Activated T-cell treated with anti-CD3 and anti-CD28 coated beads, Interleukin-2, amount 50 U/mL, for 48 hours (primary cell): ENCODE measurements around the gene CREB1.
"Not testable (repeated sequence)": the region's sequence is repeated elsewhere in the genome, so short reads cannot be mapped to it uniquely, and the experiment has no call there.

Experiments
- DNase-seq, 2 experiments: peaks; one replicate each; pipeline ENCODE4 v3.0.0-alpha.2; 2020

Gene CREB1

GRCh38 chr2:207621501-207622039, 91.8 kb downstream of the CREB1 start:
- DNase-seq: no peak

DNA sequence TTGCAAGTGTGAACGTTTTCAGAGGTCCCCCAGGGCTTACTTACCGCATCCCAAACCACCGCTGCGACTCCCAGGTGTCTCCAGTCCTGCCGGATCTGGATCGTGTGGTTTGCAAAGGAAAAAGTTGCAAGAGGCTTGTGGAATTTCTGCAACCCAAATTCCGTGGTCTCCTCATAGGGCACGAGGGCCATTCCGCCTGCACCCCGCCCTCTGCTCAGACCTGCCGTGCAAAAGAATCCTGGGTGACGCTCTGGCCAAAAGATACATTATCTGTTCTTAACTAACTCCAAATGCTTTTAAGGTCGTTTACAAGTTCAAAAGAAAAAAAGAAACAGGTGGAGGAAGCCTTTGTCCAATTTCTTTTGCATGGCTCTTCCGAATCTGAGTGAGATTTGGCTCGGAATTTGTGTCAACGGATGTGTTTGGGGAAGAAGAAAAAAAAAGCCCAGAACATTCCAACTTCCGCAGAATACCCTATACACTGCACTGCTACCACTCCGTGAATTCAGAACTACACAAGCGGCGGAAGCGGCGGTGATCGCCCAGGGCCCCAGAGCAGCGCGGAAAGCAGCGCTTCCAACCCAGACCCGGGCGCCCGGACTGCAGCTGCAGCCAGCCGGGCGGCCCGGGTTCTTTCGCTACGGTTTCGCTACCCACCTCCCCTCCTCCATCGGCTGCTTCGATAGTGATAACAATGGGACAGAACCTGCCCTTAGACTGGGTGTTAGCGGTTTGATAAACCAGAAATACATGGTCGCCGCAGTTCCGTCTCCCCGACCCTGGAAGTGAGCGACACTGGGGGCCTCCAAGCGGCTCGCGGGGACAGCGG, 94.6 kb downstream of the CREB1 start:
- peak; percentile 70 to 79 for DNase-seq

DNA sequence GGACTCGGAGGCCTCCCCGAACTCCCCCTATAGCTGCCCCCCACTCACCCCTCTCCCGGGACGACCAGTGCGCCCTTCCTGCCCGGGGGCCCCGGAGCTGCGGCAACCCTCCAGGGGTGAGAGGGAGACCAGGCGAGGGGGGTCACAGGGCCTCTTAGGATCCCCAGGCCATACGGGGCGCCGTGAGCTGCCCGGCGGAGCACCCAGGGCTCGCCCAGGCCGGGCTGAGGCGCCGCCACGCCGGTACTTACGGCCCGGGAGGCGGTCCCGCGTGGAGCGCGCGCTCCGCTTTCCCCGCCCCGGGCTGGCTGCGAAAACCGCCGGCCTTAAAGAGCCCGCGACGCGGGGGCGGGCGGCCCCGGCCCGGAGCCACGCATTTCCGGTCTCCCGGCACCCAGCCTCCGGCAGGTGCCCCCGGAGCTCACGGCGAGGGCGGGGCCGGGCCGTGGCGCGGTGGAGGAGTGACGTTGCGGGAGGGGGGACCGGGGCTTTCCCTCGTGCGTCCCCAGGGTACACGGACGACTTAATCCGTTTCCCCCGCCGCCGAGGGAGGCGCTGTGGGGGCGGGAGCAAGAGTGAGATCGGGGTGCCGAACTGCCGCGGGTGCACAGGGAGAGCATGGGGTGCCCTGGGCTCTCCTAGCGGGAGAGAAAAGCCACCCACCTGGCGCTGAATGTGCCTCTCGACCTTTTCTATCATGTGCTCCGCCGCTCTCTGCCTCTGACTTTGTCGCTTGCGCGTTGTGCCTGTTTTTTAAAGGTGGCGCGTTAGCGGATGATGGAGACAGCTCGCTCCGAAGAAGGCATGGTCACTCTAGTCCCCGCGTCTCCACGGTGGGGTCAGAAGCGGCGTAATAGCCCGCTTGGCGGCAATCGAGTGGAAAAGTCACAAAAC, 95.5 kb downstream of the CREB1 start, which contains the start of gene METTL21A:
Gene METTL21A, minus strand, starts transcription at position 381 of the 894 bp plus-strand sequence. CDS start 1,019 bp downstream, outside the sequence.
- peak; percentile 95 for DNase-seq

- no peak for DNase-seq
These were observed 99.8 kb downstream of the CREB1 start for GRCh38 chr2:207629553-207629952.

DNA sequence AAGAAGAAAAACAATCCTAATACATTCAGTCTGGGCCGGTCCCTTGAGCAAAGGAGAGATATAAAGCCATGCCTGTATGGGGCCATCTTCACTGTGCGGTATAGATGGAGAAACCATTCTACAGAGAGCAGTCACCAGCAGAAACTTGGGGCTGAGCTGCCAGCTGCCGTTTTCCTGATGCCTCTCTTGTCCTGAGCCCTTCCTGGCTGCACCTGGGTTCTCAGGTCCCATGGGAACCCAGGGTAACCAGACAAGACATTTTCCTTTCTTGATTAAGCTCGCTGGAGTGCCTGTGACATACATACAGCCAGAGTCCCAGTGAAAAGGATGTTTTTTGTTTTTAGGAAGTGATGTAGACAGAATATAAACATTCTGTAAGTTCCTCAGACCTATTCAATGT, 100.7 kb downstream of the CREB1 start:
- DNase-seq: no peak

DNA sequence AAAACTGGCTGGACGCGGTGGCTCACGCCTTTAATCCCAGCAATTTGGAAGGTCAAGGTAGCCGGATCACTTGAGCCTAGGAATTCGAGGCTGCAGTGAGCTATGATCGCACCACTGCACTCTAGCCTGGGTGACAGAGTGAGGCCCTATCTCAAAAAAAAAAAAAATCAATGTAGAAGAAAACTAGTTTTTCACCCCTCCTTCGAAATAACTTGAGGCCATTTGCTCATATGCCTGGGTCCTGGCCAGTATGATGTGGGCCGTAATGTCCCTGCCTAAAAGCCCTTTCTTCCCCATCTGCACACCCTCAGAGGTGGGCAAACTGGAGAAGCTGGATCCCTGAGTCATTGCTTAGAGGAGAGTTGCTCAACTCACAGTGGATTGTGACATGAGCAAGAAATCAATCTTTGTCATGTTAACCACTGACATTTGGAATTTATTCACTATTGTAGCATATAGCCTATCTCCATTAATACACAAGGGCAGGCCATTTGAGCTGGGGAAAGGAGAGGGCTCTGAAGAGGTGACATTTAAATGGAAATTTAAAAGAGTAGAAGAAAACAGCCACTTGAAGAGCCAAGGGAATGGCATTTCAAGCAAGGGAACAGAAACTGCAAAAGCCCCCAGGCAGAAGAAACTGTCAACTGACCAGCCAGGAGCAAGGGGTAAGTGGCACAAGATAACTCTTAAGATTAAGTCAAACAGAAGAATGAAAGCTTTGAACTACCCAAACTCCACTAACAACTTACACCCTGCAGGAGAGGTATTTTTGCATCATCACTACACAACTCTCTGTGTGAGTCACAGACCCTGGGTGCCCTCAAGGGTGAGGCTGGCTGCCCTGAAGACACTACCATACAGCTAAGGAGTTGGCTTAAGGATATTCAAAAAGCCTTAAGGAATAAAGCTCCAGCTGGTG, 103.1 kb downstream of the CREB1 start:
- no peak for DNase-seq

DNA sequence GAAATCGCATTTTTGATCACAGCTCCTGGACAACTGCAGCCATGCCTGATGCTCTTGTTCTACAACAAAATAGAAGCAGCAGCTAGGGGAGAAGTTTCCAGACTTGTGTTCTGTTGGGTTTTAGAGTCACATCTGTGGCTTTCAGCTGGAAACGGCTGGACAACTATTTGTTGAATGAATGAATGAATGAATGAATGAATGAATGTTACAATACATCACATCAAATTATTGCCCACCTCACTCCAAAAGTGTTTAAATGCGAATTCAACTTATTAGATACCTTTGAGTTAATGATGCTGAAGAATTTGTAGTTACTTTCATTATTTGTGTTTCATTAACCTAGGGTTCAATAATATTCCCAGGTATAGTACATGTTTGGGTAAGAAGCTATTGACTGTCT, 103.9 kb downstream of the CREB1 start:
- DNase-seq: no peak

GRCh38 chr2:207635468-207636200, 105.9 kb downstream of the CREB1 start:
- DNase-seq: no peak

DNA sequence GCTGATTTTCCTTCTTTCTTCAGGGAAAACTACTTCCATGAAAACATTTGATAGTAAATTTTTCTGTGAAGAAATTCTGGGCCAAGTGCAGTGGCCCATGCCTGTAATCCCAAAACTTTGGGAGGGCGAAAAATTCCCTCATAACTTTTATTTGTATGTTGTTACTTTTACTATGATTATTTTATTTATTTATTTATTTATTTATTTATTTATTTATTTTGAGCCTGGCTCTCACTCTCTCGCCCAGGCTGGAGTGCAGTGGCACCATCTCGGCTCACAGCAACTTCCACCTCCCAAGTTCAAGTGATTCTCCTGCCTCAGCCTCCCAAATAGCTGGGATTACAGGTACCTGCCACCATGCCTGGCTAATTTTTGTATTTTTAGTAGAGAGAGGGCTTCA, 109.5 kb downstream of the CREB1 start:
- not testable (repeated sequence) for DNase-seq

DNA sequence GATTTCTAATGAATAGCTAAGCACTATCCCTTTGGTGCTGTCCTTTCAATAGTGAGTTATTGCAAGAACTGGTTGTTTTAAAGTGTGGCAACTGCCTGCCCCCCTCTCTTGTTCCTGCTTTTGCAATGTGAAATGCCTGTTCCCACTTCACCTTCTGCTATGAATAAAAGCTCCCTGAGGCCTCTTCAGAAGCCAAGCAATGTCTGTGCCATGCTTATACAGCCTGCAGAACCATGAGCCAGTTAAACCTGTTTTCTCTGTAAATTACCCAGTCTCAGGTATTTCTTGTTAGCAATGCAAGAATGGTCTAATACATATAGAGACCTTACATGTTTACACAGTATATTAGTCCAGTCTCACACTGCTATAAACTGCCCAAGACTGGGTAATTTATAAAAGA, 110.4 kb downstream of the CREB1 start:
- DNase-seq: no peak

GRCh38 chr2:207640661-207641060, 110.9 kb downstream of the CREB1 start:
- no peak for DNase-seq

DNA sequence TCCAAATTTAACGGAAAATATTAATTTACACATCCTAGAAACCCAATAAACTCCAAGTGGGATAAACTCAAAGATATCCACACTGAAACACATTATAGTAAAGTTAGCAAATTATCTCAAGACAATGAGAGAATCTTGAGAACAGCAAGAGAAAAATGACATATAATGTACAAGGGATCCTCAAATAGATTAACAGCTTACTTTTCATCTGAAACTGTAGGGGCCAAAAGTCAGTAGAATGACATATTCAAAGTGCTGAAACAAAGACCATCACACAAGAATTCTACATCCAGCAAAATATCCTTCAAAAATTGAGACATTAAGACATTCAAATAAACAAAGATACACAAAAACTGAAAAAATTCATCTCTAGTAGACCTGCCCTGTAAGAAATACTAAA, 114.1 kb downstream of the CREB1 start:
- no peak for DNase-seq

- not testable (repeated sequence) for DNase-seq
These were observed 116.8 kb downstream of the CREB1 start for GRCh38 chr2:207646582-207646981.
